ENCODE data around the gene SKOR1. TPM values are rescaled to one million over a fixed set of nuclear protein-coding genes. Genes with fewer than 3 reads are reported as not detected.

Gene SKOR1
- total RNA-seq, 1 experiment from 2014 or later, result 0.81 TPM

DNA sequence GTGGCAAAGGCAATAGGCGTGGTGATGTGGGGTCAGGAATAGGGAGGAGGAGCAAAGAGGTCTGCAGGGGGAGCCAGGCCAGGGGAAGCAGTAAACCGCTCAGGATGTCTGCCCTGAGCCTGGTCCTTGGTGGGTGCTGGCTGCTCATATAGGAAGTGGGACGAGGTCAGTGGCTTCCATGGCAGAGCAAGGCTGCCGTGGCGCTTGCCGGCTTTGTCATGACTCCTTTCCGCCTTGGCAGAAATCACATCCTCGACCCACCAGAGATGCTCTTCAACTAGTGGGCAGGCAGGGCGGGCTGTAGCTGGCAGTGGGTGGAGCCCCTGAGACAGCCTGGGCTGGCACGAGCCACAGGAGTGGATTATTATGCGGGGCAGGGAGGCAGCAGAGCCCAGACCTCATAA lies 13.1 kb upstream of the SKOR1 start:
- Histone ChIP-seq H3K4me1 (ENCODE audit: control insufficient read depth in 1 of 2, insufficient read depth in 2 of 2, low read length in 2 of 2) (no peaks in the 10 kb centered on the region), H3K4me3 (replicated peaks in 1 of 2; ENCODE audit: low read depth in 1 of 2, low read length in 2 of 2) (no peak overlapping the region), H3K9ac (ENCODE audit: low read length) (no peak overlapping the region), H3K4me2 (ENCODE audit: low read length) (no peak overlapping the region), H3K9me3 (ENCODE audit: control insufficient read depth in 1 of 2, insufficient read depth in 1 of 2, low read depth in 1 of 2, low read length in 2 of 2) (no peaks in the 10 kb centered on the region), H3K27me3 (ENCODE audit: insufficient read depth, low read length) (no peaks in the 10 kb centered on the region), H3K27ac (ENCODE audit: low read depth, low read length) (no peak overlapping the region), H3K79me2 (ENCODE audit: insufficient read depth, low read length) (no peaks in the 10 kb centered on the region), H2AFZ (ENCODE audit: low read depth, low read length, poor library complexity, severe bottlenecking) (no peak overlapping the region), H3K36me3 (ENCODE audit: control insufficient read depth in 1 of 2, insufficient read depth in 2 of 2, low read length in 2 of 2) (no peaks in the 10 kb centered on the region), H4K20me1 (ENCODE audit: insufficient read depth) (no peaks in the 10 kb centered on the region), H3K9me2 (ENCODE audit: insufficient read depth) (no peaks in the 10 kb centered on the region)
- ChIA-PET RAD21 (ENCODE audit: low non-redundant PET in 1 of 2, low total read pairs in 2 of 2, uncharacterized antibody in 2 of 2, unreplicated experiment in 2 of 2) (no interaction called here), POLR2A (no interaction called here), CTCF (no interaction called here)
- DNase-seq (ENCODE audit: low read depth, low spot score) (no peak), ATAC-seq (no peak)
- no TSS peak for BruUV-seq (replicated peaks)
- TF ChIP-seq ZFX (IDR thresholded peaks at IDR 0.05) (no peak), FOSL1 (IDR thresholded peaks at IDR 0.05; ENCODE audit: low read depth) (no peak), YY1 (IDR thresholded peaks at IDR 0.05; ENCODE audit: extremely low read depth, insufficient replicate concordance, low read depth, low read length) (no peak), SRF (IDR thresholded peaks at IDR 0.05; ENCODE audit: low read depth) (no peak), JUND (IDR thresholded peaks at IDR 0.05) (no peak), SP1 (IDR thresholded peaks at IDR 0.05; ENCODE audit: low read depth) (no peak), ZNF274 (IDR thresholded peaks at IDR 0.05; ENCODE audit: low read depth, low read length) (no peak), EGR1 (IDR thresholded peaks at IDR 0.05; ENCODE audit: low read depth) (no peak), EZH2phosphoT487 (IDR thresholded peaks at IDR 0.05; ENCODE audit: borderline replicate concordance) (no peak), TCF7L2 (IDR thresholded peaks at IDR 0.05; ENCODE audit: borderline replicate concordance, extremely low read depth, insufficient read depth, insufficient read length) (no peak), POLR2A (IDR thresholded peaks at IDR 0.05; ENCODE audit: borderline replicate concordance, extremely low read depth, insufficient read depth, insufficient read length) (no peak), ELF1 (IDR thresholded peaks at IDR 0.05; ENCODE audit: borderline replicate concordance, low read depth) (no peak), SIN3A (IDR thresholded peaks at IDR 0.05; ENCODE audit: low read depth) (no peak), POLR2AphosphoS5 (IDR thresholded peaks at IDR 0.05; ENCODE audit: low read depth, low read length) (no peak), EZH2 (IDR thresholded peaks at IDR 0.05) (no peak)
- TF ChIP-seq, protein P1, sequence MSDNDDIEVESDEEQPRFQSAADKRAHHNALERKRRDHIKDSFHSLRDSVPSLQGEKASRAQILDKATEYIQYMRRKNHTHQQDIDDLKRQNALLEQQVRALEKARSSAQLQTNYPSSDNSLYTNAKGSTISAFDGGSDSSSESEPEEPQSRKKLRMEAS (IDR thresholded peaks at IDR 0.05), result no peak
- TF ChIP-seq, protein P2, sequence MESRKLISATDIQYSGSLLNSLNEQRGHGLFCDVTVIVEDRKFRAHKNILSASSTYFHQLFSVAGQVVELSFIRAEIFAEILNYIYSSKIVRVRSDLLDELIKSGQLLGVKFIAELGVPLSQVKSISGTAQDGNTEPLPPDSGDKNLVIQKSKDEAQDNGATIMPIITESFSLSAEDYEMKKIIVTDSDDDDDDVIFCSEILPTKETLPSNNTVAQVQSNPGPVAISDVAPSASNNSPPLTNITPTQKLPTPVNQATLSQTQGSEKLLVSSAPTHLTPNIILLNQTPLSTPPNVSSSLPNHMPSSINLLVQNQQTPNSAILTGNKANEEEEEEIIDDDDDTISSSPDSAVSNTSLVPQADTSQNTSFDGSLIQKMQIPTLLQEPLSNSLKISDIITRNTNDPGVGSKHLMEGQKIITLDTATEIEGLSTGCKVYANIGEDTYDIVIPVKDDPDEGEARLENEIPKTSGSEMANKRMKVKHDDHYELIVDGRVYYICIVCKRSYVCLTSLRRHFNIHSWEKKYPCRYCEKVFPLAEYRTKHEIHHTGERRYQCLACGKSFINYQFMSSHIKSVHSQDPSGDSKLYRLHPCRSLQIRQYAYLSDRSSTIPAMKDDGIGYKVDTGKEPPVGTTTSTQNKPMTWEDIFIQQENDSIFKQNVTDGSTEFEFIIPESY (IDR thresholded peaks at IDR 0.05; ENCODE audit: extremely low read depth, insufficient replicate concordance, low read length), result no peak
- TF ChIP-seq, protein P3, sequence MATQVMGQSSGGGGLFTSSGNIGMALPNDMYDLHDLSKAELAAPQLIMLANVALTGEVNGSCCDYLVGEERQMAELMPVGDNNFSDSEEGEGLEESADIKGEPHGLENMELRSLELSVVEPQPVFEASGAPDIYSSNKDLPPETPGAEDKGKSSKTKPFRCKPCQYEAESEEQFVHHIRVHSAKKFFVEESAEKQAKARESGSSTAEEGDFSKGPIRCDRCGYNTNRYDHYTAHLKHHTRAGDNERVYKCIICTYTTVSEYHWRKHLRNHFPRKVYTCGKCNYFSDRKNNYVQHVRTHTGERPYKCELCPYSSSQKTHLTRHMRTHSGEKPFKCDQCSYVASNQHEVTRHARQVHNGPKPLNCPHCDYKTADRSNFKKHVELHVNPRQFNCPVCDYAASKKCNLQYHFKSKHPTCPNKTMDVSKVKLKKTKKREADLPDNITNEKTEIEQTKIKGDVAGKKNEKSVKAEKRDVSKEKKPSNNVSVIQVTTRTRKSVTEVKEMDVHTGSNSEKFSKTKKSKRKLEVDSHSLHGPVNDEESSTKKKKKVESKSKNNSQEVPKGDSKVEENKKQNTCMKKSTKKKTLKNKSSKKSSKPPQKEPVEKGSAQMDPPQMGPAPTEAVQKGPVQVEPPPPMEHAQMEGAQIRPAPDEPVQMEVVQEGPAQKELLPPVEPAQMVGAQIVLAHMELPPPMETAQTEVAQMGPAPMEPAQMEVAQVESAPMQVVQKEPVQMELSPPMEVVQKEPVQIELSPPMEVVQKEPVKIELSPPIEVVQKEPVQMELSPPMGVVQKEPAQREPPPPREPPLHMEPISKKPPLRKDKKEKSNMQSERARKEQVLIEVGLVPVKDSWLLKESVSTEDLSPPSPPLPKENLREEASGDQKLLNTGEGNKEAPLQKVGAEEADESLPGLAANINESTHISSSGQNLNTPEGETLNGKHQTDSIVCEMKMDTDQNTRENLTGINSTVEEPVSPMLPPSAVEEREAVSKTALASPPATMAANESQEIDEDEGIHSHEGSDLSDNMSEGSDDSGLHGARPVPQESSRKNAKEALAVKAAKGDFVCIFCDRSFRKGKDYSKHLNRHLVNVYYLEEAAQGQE (IDR thresholded peaks at IDR 0.05; ENCODE audit: low read depth), result no peak
- TF ChIP-seq, protein P4, sequence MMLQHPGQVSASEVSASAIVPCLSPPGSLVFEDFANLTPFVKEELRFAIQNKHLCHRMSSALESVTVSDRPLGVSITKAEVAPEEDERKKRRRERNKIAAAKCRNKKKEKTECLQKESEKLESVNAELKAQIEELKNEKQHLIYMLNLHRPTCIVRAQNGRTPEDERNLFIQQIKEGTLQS (IDR thresholded peaks at IDR 0.05), result no peak
- TF ChIP-seq, protein P5, sequence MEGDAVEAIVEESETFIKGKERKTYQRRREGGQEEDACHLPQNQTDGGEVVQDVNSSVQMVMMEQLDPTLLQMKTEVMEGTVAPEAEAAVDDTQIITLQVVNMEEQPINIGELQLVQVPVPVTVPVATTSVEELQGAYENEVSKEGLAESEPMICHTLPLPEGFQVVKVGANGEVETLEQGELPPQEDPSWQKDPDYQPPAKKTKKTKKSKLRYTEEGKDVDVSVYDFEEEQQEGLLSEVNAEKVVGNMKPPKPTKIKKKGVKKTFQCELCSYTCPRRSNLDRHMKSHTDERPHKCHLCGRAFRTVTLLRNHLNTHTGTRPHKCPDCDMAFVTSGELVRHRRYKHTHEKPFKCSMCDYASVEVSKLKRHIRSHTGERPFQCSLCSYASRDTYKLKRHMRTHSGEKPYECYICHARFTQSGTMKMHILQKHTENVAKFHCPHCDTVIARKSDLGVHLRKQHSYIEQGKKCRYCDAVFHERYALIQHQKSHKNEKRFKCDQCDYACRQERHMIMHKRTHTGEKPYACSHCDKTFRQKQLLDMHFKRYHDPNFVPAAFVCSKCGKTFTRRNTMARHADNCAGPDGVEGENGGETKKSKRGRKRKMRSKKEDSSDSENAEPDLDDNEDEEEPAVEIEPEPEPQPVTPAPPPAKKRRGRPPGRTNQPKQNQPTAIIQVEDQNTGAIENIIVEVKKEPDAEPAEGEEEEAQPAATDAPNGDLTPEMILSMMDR (IDR thresholded peaks at IDR 0.05 in 2 of 3, conservative IDR thresholded peaks at IDR 0.05 in 1 of 3; ENCODE audit: borderline replicate concordance in 1 of 3, insufficient read depth in 1 of 3, low read depth in 2 of 3, low read length in 2 of 3), result no peak
- intact Hi-C loops (cut with micrococcal nuclease), result no loop called here

Data from HCT116 (cell line).